Hair follicle dermal papilla cell (primary cell): ENCODE data around the gene TWNK. TPM values are rescaled to one million over a fixed set of nuclear protein-coding genes. Genes with fewer than 3 reads are reported as not detected.

Experiments
- small RNA-seq: library from RNA; depleted of rRNA; stranded (forward); fragments of <200 nt; gene quantifications from one replicate; pipeline ENCODE3, GENCODE V24; 2012
- total RNA-seq: library from RNA; depleted of rRNA; stranded (reverse); fragments of >200 nt; gene quantifications from 2 replicates; pipeline ENCODE4 v1.2.3, GENCODE V29; 2012

TWNK gene
- total RNA-seq, result 3.0 and 5.2 TPM in 2 replicates

GRCh38 chr10:100986952-100987684 lies at the start of gene TWNK, which contains the start of gene MRPL43:
TSS of gene TWNK (plus strand) at chr10:100987543. CDS start at chr10:100988211, 668 bp downstream.
TSS of gene MRPL43 (minus strand) at chr10:100987497. CDS start at chr10:100987443, 54 bp downstream.

GRCh38 chr10:100969187-100970075 lies 17.9 kb upstream of the TWNK start, which contains the start of gene SEMA4G:
TSS of gene SEMA4G (plus strand) at chr10:100969504. CDS start at chr10:100972913, 3,409 bp downstream.

GRCh38 chr10:100999742-101000126 lies 12.4 kb downstream of the TWNK start, which contains the start of gene LZTS2:
TSS of gene LZTS2 (plus strand) at chr10:100999808. CDS start at chr10:101002539, 2,731 bp downstream.

GRCh38 chr10:101031128-101031795 lies 43.9 kb downstream of the TWNK start, which contains the start of the genes PDZD7 and SFXN3:
TSS of gene PDZD7 (minus strand) at chr10:101031129. CDS start at chr10:101030219, 910 bp downstream.
TSS of gene SFXN3 (plus strand) at chr10:101031234. CDS start at chr10:101034695, 3,461 bp downstream.

Small RNA genes within 50 kb of the gene (small RNA-seq; reads per million reads assigned to genes)
- not detected for gene MIR608

Other genes starting within 250 kb of the TWNK start
- gene PAX2, start 242.0 kb upstream of the TWNK start, total RNA-seq, result not detected in 2 replicates
- gene SLF2, start 74.6 kb upstream of the TWNK start, total RNA-seq, result 28.8 and 34.7 TPM in 2 replicates
- 0.85 and 1.8 TPM in 2 replicates for gene SEMA4G, start 18.0 kb upstream of the TWNK start, total RNA-seq
- 57.1 and 58.2 TPM in 2 replicates for gene MRPL43, start within 50 bp of the TWNK start, total RNA-seq
- gene LZTS2, start 12.3 kb downstream of the TWNK start, total RNA-seq, result 122 and 130 TPM in 2 replicates
- 1.5 and 2.1 TPM in 2 replicates for gene PDZD7, start 43.6 kb downstream of the TWNK start, total RNA-seq
- 113 and 121 TPM in 2 replicates for gene SFXN3, start 43.7 kb downstream of the TWNK start, total RNA-seq
- gene KAZALD1, start 74.4 kb downstream of the TWNK start, total RNA-seq, result 9.1 and 9.7 TPM in 2 replicates
- gene TLX1, start 143.8 kb downstream of the TWNK start, total RNA-seq, result not detected in 2 replicates
- not detected in 2 replicates for gene LBX1, start 241.9 kb downstream of the TWNK start, total RNA-seq